ENCODE data around the gene KLK2.

KLK2 gene

GRCh38 chr19:50897612-50898011 is 24.4 kb downstream of the KLK2 start:
- Histone ChIP-seq H3K9ac (ENCODE audit: low read length) (no peak overlapping the region), H2BK15ac (ENCODE audit: low read depth, poor library complexity, severe bottlenecking) (no peak overlapping the region), H3K23ac (ENCODE audit: low read length in 2 of 2) (no peak overlapping the region), H4K8ac (ENCODE audit: low read length) (no peak overlapping the region), H2AFZ (ENCODE audit: low read depth, low read length) (no peak overlapping the region), H3K4me1 (ENCODE audit: control insufficient read depth, insufficient read depth, low read depth, low read length) (no peaks in the 10 kb centered on the region), H3K4me3 (ENCODE audit: insufficient read depth in 1 of 2, low read depth in 1 of 2, low read length in 2 of 2) (no peak overlapping the region), H2AK5ac (ENCODE audit: low read length, severe bottlenecking) (no peak overlapping the region), H3K79me1 (replicated peaks; ENCODE audit: low read length, poor library complexity, severe bottlenecking) (no peaks in the 10 kb centered on the region), H3K4ac (ENCODE audit: low read depth in 1 of 2, low read length in 2 of 2) (no peak overlapping the region), H3K4me2 (ENCODE audit: low read length, poor library complexity, severe bottlenecking) (no peak overlapping the region), H3K27me3 (ENCODE audit: control insufficient read depth in 1 of 2, insufficient read depth in 1 of 2, low read length in 2 of 2) (peaks cover 0 to 3% of the 10 kb centered on the region in 2 experiments), H3K9me3 (ENCODE audit: control insufficient read depth, low read length) (no peaks in the 10 kb centered on the region), H2BK120ac (ENCODE audit: low read depth, low read length) (no peak overlapping the region), H2BK12ac (ENCODE audit: low read length in 2 of 2) (no peak overlapping the region), H3K18ac (ENCODE audit: low read depth in 1 of 2, low read length in 2 of 2) (no peak overlapping the region), H2BK5ac (ENCODE audit: low read depth, low read length, poor library complexity, severe bottlenecking) (no peak overlapping the region), H4K91ac (ENCODE audit: low read length) (no peak overlapping the region), H3K14ac (ENCODE audit: low read length in 2 of 2) (no peak overlapping the region), H3K27ac (ENCODE audit: low read length, poor library complexity, severe bottlenecking) (no peak overlapping the region), H3K36me3 (ENCODE audit: control insufficient read depth in 1 of 2, insufficient read depth in 2 of 2, low read depth in 1 of 2, low read length in 2 of 2) (no peaks in the 10 kb centered on the region)
- WGBS: 55% methylated on average over 3 of the region's 3 CpGs
- DNase-seq: no peak

GRCh38 chr19:50898018-50898417 is 24.8 kb downstream of the KLK2 start:
- no peak for DNase-seq
- no peak overlapping the region for H3K18ac ChIP-seq (ENCODE audit: low read depth in 1 of 2, low read length in 2 of 2)
- H3K4ac ChIP-seq (ENCODE audit: low read depth in 1 of 2, low read length in 2 of 2): no peak overlapping the region
- H3K14ac ChIP-seq (ENCODE audit: low read length in 2 of 2): no peak overlapping the region
- H3K4me2 ChIP-seq (ENCODE audit: low read length, poor library complexity, severe bottlenecking): no peak overlapping the region
- no peak overlapping the region for H4K91ac ChIP-seq (ENCODE audit: low read length)
- no peak overlapping the region for H3K4me3 ChIP-seq (ENCODE audit: insufficient read depth in 1 of 2, low read depth in 1 of 2, low read length in 2 of 2)
- H3K9ac ChIP-seq (ENCODE audit: low read length): no peak overlapping the region
- H3K79me1 ChIP-seq (replicated peaks; ENCODE audit: low read length, poor library complexity, severe bottlenecking): no peaks in the 10 kb centered on the region
- no peak overlapping the region for H3K23ac ChIP-seq (ENCODE audit: low read length in 2 of 2)
- no peak overlapping the region for H2BK15ac ChIP-seq (ENCODE audit: low read depth, poor library complexity, severe bottlenecking)
- H2BK12ac ChIP-seq (ENCODE audit: low read length in 2 of 2): no peak overlapping the region
- no peak overlapping the region for H2BK5ac ChIP-seq (ENCODE audit: low read depth, low read length, poor library complexity, severe bottlenecking)
- no peaks in the 10 kb centered on the region for H3K36me3 ChIP-seq (ENCODE audit: control insufficient read depth in 1 of 2, insufficient read depth in 2 of 2, low read depth in 1 of 2, low read length in 2 of 2)
- H3K27ac ChIP-seq (ENCODE audit: low read length, poor library complexity, severe bottlenecking): no peak overlapping the region
- H3K27me3 ChIP-seq (ENCODE audit: control insufficient read depth in 1 of 2, insufficient read depth in 1 of 2, low read length in 2 of 2): peaks cover 0 to 4% of the 10 kb centered on the region in 2 experiments
- H2AK5ac ChIP-seq (ENCODE audit: low read length, severe bottlenecking): no peak overlapping the region
- H3K4me1 ChIP-seq (ENCODE audit: control insufficient read depth, insufficient read depth, low read depth, low read length): no peaks in the 10 kb centered on the region
- H2BK120ac ChIP-seq (ENCODE audit: low read depth, low read length): no peak overlapping the region
- H2AFZ ChIP-seq (ENCODE audit: low read depth, low read length): no peak overlapping the region
- no peaks in the 10 kb centered on the region for H3K9me3 ChIP-seq (ENCODE audit: control insufficient read depth, low read length)
- no peak overlapping the region for H4K8ac ChIP-seq (ENCODE audit: low read length)
- 56% methylated on average over 3 of the region's 4 CpGs for WGBS

- no peak overlapping the region for H4K91ac ChIP-seq (ENCODE audit: low read length)
- H3K27me3 ChIP-seq (ENCODE audit: control insufficient read depth in 1 of 2, insufficient read depth in 1 of 2, low read length in 2 of 2): peaks cover 0 to 4% of the 10 kb centered on the region in 2 experiments
- H3K23ac ChIP-seq (ENCODE audit: low read length in 2 of 2): no peak overlapping the region
- no peak overlapping the region for H3K14ac ChIP-seq (ENCODE audit: low read length in 2 of 2)
- whole genome bisulfite sequencing: 58% methylated on average over 3 of the region's 3 CpGs
- no peaks in the 10 kb centered on the region for H3K79me1 ChIP-seq (replicated peaks; ENCODE audit: low read length, poor library complexity, severe bottlenecking)
- H3K36me3 ChIP-seq (ENCODE audit: control insufficient read depth in 1 of 2, insufficient read depth in 2 of 2, low read depth in 1 of 2, low read length in 2 of 2): no peaks in the 10 kb centered on the region
- no peak overlapping the region for H2AK5ac ChIP-seq (ENCODE audit: low read length, severe bottlenecking)
- H2BK12ac ChIP-seq (ENCODE audit: low read length in 2 of 2): no peak overlapping the region
- H2AFZ ChIP-seq (ENCODE audit: low read depth, low read length): no peak overlapping the region
- H3K4me1 ChIP-seq (ENCODE audit: control insufficient read depth, insufficient read depth, low read depth, low read length): no peaks in the 10 kb centered on the region
- H3K4ac ChIP-seq (ENCODE audit: low read depth in 1 of 2, low read length in 2 of 2): no peak overlapping the region
- no peak overlapping the region for H2BK5ac ChIP-seq (ENCODE audit: low read depth, low read length, poor library complexity, severe bottlenecking)
- no peak overlapping the region for H3K9ac ChIP-seq (ENCODE audit: low read length)
- H4K8ac ChIP-seq (ENCODE audit: low read length): no peak overlapping the region
- H2BK15ac ChIP-seq (ENCODE audit: low read depth, poor library complexity, severe bottlenecking): no peak overlapping the region
- H3K4me3 ChIP-seq (ENCODE audit: insufficient read depth in 1 of 2, low read depth in 1 of 2, low read length in 2 of 2): no peak overlapping the region
- no peak overlapping the region for H3K18ac ChIP-seq (ENCODE audit: low read depth in 1 of 2, low read length in 2 of 2)
- H3K27ac ChIP-seq (ENCODE audit: low read length, poor library complexity, severe bottlenecking): no peak overlapping the region
- H3K4me2 ChIP-seq (ENCODE audit: low read length, poor library complexity, severe bottlenecking): no peak overlapping the region
- no peak overlapping the region for H2BK120ac ChIP-seq (ENCODE audit: low read depth, low read length)
- no peak for DNase-seq
- no peaks in the 10 kb centered on the region for H3K9me3 ChIP-seq (ENCODE audit: control insufficient read depth, low read length)
These were observed 26.3 kb downstream of the KLK2 start for GRCh38 chr19:50899569-50899968.

- no peak overlapping the region for H3K27ac ChIP-seq (ENCODE audit: low read length, poor library complexity, severe bottlenecking)
- H3K4ac ChIP-seq (ENCODE audit: low read depth in 1 of 2, low read length in 2 of 2): no peak overlapping the region
- H3K4me3 ChIP-seq (ENCODE audit: insufficient read depth in 1 of 2, low read depth in 1 of 2, low read length in 2 of 2): no peak overlapping the region
- H4K91ac ChIP-seq (ENCODE audit: low read length): no peak overlapping the region
- H3K14ac ChIP-seq (ENCODE audit: low read length in 2 of 2): no peak overlapping the region
- WGBS: 65% methylated on average over 2 of the region's 4 CpGs
- no peak overlapping the region for H3K23ac ChIP-seq (ENCODE audit: low read length in 2 of 2)
- DNase-seq: no peak
- H3K36me3 ChIP-seq (ENCODE audit: control insufficient read depth in 1 of 2, insufficient read depth in 2 of 2, low read depth in 1 of 2, low read length in 2 of 2): no peaks in the 10 kb centered on the region
- no peak overlapping the region for H2AFZ ChIP-seq (ENCODE audit: low read depth, low read length)
- no peak overlapping the region for H4K8ac ChIP-seq (ENCODE audit: low read length)
- H3K9me3 ChIP-seq (ENCODE audit: control insufficient read depth, low read length): no peaks in the 10 kb centered on the region
- no peak overlapping the region for H2BK15ac ChIP-seq (ENCODE audit: low read depth, poor library complexity, severe bottlenecking)
- no peak overlapping the region for H2BK120ac ChIP-seq (ENCODE audit: low read depth, low read length)
- H2AK5ac ChIP-seq (ENCODE audit: low read length, severe bottlenecking): no peak overlapping the region
- no peak overlapping the region for H3K9ac ChIP-seq (ENCODE audit: low read length)
- no peak overlapping the region for H3K18ac ChIP-seq (ENCODE audit: low read depth in 1 of 2, low read length in 2 of 2)
- H2BK5ac ChIP-seq (ENCODE audit: low read depth, low read length, poor library complexity, severe bottlenecking): no peak overlapping the region
- H3K79me1 ChIP-seq (replicated peaks; ENCODE audit: low read length, poor library complexity, severe bottlenecking): no peaks in the 10 kb centered on the region
- H3K4me2 ChIP-seq (ENCODE audit: low read length, poor library complexity, severe bottlenecking): no peak overlapping the region
- H3K4me1 ChIP-seq (ENCODE audit: control insufficient read depth, insufficient read depth, low read depth, low read length): no peaks in the 10 kb centered on the region
- H3K27me3 ChIP-seq (ENCODE audit: control insufficient read depth in 1 of 2, insufficient read depth in 1 of 2, low read length in 2 of 2): peaks cover 0 to 25% of the 10 kb centered on the region in 2 experiments
- H2BK12ac ChIP-seq (ENCODE audit: low read length in 2 of 2): no peak overlapping the region
These were observed 29.4 kb downstream of the KLK2 start for GRCh38 chr19:50902640-50903039.
